SK-N-MC (cell line): ENCODE results near the gene KCNQ1.

Experiments
- EZH2 ChIP-seq: fragments of 200-600 bp; sonication (generic); IDR thresholded peaks from one replicate; pipeline ENCODE4 v1.6.1; 2017; ENCODE audit warnings: antibody characterized with exemption
- FOXP2 ChIP-seq: optimal IDR thresholded peaks from 2 replicates; pipeline ENCODE3; 2011; ENCODE audit warnings: mild to moderate bottlenecking, moderate library complexity; ENCODE audit not compliant: insufficient read depth; ENCODE audit errors: extremely low read length, control extremely low read depth
- POLR2AphosphoS5 ChIP-seq: IDR thresholded peaks from 2 replicates; pipeline ENCODE4 v1.6.1; 2012; ENCODE audit warnings: mild to moderate bottlenecking, low read depth, low read length, borderline replicate concordance

- TF ChIP-seq POLR2AphosphoS5 (no peak), EZH2 (no peak), FOXP2 (no peak)
Measured at GRCh38 chr11:2513441-2513840, 68.6 kb downstream of the KCNQ1 start.
